Activated T-helper 1 cell treated with anti-CD3 and anti-CD28 coated beads, Interleukin-2, amount 50 U/mL, for 16 hours (primary cell): ENCODE measurements around the gene TRIM72.
"Not testable (repeated sequence)": the region's sequence is repeated elsewhere in the genome, so short reads cannot be mapped to it uniquely, and the experiment has no call there.

Experiments used
- DNase-seq, 2 donors: peaks; one replicate each; pipeline ENCODE4 v3.0.0-alpha.2; 2020; ENCODE audit warnings: low read depth in 1 of 2, low spot score in 1 of 2

TRIM72 gene

GRCh38 chr16:31251435-31251834 is 37.5 kb downstream of the TRIM72 start:
- no peak for DNase-seq

DNA sequence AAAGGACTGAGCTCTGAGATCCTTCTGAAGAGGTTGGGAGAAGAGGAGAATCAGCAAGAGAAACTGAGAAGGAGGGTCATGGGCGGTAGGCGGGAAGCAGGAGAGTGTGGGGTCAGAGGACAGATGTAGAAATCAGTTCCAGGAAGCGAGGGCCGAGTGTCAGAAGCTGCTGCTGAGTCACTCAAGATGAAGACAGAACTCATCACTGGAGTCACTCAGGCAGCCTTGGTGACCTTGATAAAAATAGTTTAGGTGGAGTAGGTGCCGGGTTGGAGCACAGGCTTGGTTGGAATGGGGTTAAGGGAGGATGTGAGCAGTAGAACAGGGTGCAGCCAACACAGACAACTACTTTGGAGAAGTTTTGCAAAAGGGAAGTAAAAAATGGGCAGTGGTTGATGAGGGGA is 39.7 kb downstream of the TRIM72 start:
- DNase-seq = no peak

DNA sequence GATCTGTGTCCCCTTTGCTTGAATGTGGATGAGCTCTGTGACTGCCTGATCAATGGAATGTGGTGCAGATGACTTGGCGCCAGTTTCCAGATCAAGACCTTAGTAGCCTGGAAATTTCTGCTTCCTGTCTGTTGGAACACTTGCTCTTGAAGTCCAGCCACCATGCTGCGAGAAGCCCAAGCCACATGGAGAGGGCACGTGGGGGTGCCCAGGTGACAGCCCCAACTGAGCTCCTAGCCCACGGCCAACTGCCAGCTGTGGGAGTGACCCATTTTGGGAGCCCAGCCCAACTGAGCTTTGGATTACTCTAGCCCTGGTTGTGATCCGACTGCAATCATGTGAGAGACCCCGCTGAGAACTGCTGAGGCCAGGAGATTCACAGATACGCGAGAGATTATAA is 42.5 kb downstream of the TRIM72 start:
- no peak for DNase-seq

DNA sequence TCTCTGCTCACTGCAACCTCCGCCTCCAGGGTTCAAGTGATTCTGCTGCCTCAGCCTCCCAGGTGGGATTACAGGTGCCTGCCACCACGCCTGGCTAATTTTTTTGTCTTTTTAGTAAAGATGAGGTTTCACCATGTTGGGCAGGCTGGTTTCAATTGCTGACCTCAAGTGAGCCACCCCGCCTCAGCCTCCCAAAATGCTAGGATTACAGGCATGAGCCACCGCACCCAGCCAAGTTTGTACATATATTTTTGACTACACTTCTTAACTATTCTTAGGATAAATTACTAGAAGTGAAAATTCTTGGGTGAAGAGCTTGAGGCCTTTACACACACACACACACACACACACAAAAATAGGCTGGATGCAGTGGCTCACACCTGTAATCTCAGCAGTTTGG is 44.4 kb downstream of the TRIM72 start:
- DNase-seq = no peak

- DNase-seq = no peak
These were observed 46.4 kb downstream of the TRIM72 start for GRCh38 chr16:31260136-31260931.

GRCh38 chr16:31262084-31262483 is 48.2 kb downstream of the TRIM72 start:
- no peak for DNase-seq

DNA sequence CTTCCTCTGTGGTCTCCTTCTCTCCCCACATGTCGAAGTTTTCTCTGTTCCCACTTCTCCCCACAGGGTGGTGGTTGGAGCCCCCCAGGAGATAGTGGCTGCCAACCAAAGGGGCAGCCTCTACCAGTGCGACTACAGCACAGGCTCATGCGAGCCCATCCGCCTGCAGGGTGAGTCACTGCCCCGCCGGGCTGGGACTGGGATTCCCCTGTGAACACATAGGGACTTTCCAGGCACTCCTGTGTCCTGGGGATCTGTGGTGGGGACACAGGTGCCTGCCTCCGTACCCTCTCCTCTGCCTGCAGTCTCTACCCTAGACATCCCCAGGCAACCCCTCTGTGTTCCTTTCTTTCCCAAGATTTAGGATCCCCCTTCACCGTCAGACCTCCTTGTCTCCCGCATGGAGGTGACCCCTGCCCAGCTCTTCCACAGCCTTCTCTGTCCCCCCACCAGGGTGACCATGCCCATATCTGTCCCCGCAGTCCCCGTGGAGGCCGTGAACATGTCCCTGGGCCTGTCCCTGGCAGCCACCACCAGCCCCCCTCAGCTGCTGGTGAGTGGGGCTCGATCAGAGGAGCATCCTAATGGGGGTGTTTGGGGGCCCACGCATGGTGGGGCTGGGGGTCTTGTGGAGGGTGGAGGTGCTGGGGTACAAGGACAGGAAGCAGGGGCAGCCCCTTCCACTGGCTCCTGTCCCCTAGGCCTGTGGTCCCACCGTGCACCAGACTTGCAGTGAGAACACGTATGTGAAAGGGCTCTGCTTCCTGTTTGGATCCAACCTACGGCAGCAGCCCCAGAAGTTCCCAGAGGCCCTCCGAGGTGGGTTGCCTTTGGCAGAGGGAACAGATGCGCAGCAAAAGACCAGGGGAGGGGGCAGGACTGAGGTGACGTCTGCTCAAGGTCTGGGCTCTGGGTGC is 51.7 kb downstream of the TRIM72 start:
- peak; percentile 8 to 57 for DNase-seq

DNA sequence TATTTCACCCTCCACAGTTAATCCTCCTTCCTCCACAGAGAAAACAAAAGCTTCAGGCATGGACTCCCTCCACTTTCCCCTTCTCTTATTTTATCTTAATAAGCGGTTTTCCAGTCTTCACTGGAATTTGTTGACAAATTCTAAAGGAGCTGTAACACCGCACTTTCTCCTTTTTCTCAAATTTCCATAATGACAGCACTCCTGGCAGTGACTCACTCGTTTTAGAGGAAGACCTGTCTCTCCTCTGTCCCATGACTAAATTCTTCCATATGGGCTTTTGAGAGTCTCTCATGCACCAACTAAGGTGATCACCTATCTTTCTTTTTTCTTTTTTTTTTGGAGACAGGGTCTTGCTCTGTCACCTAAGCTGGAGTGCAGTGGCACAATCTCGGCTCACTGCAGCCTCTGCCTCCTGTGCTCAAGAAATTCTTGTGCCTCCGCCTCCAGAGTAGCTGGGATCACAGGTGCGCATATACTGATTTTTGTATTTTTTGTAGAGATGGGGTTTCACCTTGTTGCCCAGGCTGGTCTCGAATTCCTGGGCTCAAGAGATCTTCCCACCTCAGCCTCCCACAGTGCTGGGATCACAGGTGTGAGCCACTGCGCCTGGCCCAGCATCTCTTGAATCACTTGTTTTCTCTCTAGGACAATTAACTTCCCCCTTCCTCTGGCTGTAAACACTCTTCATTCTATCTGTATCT is 53.6 kb downstream of the TRIM72 start:
- DNase-seq = no peak

GRCh38 chr16:31268033-31268365 is 54.1 kb downstream of the TRIM72 start:
- no peak for DNase-seq

GRCh38 chr16:31268891-31269290 is 55.0 kb downstream of the TRIM72 start:
- DNase-seq = no peak

GRCh38 chr16:31269541-31269940 is 55.6 kb downstream of the TRIM72 start:
- DNase-seq = no peak

GRCh38 chr16:31269973-31270372 is 56.1 kb downstream of the TRIM72 start:
- DNase-seq = not testable (repeated sequence)

DNA sequence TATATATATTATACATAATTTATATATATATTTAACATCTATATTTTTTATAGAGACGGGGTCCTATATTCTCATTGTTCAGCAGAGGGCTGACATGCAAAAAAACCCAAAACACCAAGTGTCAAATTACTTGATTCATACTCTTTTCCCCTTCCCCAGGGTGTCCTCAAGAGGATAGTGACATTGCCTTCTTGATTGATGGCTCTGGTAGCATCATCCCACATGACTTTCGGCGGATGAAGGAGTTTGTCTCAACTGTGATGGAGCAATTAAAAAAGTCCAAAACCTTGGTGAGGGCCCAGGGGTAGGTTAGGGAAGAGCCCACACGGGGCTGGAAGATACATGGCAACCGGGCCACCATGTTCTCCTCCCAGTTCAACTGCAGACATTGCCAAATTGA is 56.9 kb downstream of the TRIM72 start:
- DNase-seq = no peak

DNA sequence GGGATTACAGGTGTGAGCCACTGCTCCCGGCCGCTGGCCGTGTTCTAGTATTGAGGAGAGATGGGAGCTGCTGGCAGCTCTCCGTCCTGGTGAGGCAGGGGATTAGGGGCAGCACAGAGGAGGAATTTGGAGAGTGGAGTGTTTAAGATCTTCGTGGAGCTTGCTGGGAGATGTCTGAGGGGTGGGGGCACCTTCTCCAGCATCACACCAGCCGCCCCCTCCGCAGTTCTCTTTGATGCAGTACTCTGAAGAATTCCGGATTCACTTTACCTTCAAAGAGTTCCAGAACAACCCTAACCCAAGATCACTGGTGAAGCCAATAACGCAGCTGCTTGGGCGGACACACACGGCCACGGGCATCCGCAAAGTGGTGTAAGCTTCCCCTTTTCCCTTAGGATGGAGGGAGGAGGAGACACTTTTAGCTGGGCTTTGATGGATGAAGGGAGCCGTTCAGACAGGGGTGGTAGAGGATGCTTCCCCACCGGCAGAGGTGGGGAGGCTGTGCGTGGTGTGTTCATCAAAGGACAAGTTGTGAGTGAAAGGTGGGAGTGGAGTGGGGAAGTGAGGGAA is 57.8 kb downstream of the TRIM72 start:
- DNase-seq = no peak

GRCh38 chr16:31273187-31273586 is 59.3 kb downstream of the TRIM72 start:
- no peak for DNase-seq

- no peak for DNase-seq
These were observed 59.8 kb downstream of the TRIM72 start for GRCh38 chr16:31273676-31274075.

DNA sequence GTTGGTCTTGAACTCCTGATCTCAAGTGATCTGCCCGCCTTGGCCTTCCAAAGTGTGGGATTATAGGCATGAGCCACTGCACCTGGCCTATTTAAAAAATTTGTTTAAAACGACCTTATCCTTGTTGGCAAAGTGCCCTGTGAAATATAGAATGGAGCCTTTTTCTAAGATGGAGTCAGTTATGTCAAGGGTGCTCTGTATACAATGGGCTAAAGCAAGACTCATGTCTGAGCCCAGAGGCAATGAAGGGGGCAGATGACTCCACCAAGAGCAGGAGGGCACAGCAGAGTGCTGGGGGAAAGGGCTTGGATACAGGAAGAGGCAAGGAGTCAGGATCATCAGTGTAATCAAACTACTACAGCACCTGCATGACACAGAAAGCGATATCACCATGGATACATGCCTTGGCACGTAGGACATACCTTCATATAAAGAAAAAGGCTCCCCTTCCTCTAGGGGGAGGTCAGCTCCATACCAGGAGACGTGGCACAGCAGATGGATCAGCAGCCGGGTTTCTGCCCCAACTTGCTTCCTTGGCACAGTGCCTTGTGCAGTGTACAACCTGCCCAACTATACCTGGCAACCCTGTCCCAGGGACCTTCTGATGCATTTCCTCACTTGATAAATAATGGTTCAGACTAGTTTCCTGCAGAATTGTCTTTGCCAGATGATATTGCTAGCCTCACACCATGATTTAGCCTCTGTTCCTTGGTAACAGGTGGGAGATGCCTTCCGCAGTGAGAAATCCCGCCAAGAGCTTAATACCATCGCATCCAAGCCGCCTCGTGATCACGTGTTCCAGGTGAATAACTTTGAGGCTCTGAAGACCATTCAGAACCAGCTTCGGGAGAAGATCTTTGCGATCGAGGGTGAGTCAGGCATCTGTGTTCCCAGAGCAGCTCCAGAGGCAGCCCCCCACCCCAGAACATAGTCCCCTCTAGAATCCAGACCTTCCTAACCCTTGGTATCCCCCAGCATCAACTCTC is 61.2 kb downstream of the TRIM72 start:
- no peak for DNase-seq

DNA sequence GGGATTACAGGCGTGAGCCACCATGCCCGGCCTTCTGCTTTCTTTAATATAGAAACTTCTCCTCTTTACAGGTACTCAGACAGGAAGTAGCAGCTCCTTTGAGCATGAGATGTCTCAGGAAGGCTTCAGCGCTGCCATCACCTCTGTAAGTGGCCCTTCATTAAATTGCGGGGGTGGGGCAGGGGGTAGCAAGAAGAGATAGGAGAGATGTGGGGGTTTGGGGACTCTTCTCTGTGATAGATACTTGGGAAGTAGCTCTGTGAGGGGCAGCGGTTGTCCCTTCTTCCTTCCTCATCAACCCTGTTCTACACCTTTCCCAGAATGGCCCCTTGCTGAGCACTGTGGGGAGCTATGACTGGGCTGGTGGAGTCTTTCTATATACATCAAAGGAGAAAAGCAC is 62.7 kb downstream of the TRIM72 start:
- no peak for DNase-seq

DNA sequence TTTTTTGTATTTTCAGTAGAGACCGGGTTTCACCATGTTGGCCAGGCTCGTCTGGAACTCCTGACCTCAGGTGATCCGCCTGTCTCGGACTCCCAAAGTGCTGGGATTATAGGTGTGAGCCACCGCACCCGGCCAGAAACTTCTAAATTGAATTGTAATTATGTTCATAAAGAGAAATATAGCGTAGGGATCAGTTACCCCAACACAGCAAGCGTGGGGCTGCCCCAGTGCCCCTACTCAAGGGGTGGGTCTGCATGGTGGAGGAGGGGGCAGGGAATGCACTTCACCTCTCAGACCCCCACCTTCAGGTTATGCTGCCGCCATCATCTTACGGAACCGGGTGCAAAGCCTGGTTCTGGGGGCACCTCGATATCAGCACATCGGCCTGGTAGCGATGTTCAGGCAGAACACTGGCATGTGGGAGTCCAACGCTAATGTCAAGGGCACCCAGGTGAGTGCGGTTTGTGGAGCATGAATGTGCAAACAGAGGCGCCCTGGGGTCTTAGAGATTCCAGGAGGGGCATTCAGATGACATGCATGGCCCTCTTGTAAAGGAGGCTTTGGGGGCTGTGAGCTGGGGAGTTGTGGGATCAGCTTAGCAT is 63.8 kb downstream of the TRIM72 start:
- no peak for DNase-seq

DNA sequence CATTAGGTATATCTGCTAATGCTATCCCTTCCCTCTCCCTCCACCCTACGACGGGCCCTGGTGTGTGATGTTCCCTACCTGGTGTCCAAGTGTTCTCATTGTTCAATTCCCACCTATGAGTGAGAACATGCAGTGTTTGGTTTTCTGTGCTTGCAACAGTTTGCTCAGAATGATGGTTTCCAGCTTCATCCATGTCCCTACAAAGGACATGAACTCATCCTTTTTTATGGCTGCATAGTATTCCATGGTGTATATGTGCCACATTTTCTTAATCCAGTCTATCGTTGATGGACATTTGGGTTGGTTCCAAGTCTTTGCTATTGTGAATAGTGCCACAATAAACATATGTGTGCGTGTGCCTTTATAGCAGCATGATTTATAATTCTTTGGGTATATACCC is 64.9 kb downstream of the TRIM72 start:
- not testable (repeated sequence) for DNase-seq
